Calu3 (cell line): Measurements from ENCODE around the gene SLC25A53. TPM values are rescaled to one million over a fixed set of nuclear protein-coding genes. Genes with fewer than 3 reads are reported as not detected.

Experiments used
- BruUV-seq: library from RNA; stranded (reverse); fragments of 400-500 nt; replicated peaks from 2 replicates; lab custom pipeline; 2021; lab: Mats Ljungman, UMichigan
- CTCF ChIA-PET: fragments of 300-600 bp; sonication (Branson Sonifier 250); formaldehyde crosslinking; loops from one replicate; lab custom pipeline; 2022; ENCODE audit warnings: antibody characterized with exemption; lab: Charles Lee
- DNase-seq: peaks from one replicate; pipeline ENCODE4 v3.0.0; 2022
- H3K27ac Mint-ChIP-seq: one replicate; pipeline ENCODE4 v1.8.0; 2022; ENCODE audit warnings: mixed read lengths; ENCODE audit not compliant: unreplicated experiment
- H3K27me3 Mint-ChIP-seq: one replicate; pipeline ENCODE4 v1.8.0; 2022; ENCODE audit warnings: mixed read lengths; ENCODE audit not compliant: unreplicated experiment
- H3K36me3 Mint-ChIP-seq: one replicate; pipeline ENCODE4 v1.8.0; 2022; ENCODE audit warnings: mild to moderate bottlenecking, moderate library complexity, mixed read lengths; ENCODE audit not compliant: insufficient read depth, unreplicated experiment
- H3K4me1 Mint-ChIP-seq: one replicate; pipeline ENCODE4 v1.8.0; 2022; ENCODE audit warnings: mild to moderate bottlenecking, low read depth, mixed read lengths; ENCODE audit not compliant: unreplicated experiment
- H3K4me3 Mint-ChIP-seq: one replicate; pipeline ENCODE4 v1.8.0; 2022; ENCODE audit warnings: mild to moderate bottlenecking, low read depth, moderate library complexity, mixed read lengths; ENCODE audit not compliant: unreplicated experiment
- H3K9me3 Mint-ChIP-seq: one replicate; pipeline ENCODE4 v1.8.0; 2022; ENCODE audit warnings: low read depth, mixed read lengths; ENCODE audit not compliant: unreplicated experiment
- CTCF ChIP-seq: fragments of 200-600 bp; IDR thresholded peaks from one replicate; pipeline ENCODE4 v1.8.0; 2022; ENCODE audit warnings: antibody characterized with exemption; ENCODE audit not compliant: unreplicated experiment
- intact Hi-C: fragments of 100-400 bp; cut with micrococcal nuclease; formaldehyde crosslinking; loops from one replicate; pipeline ENCODE4 v1.10.0; 2022; ENCODE audit not compliant: unreplicated experiment
- total RNA-seq: library from RNA; stranded (reverse); gene quantifications from 2 replicates; pipeline ENCODE4 v1.2.3, GENCODE V29; 2022

The SLC25A53 gene
- total RNA-seq, 1 experiment from 2014 or later = 6.9 TPM

GRCh38 chrX:104098151-104098808 lies 58.5 kb downstream of the SLC25A53 start:
- Mint-ChIP-seq H3K9me3 (no peaks in the 10 kb centered on the region), H3K4me3 (no peak overlapping the region), H3K36me3 (no peaks in the 10 kb centered on the region), H3K27ac (no peak overlapping the region), H3K4me1 (no peaks in the 10 kb centered on the region), H3K27me3 (peaks cover 64% of the 10 kb centered on the region)
- intact Hi-C loops = loop anchor here (1.0 to 2.0 kb wide), 2 partner anchors 15 to 38 kb away; partner anchors contain the start of gene ZCCHC18
- DNase-seq = peak; percentile 52
- CTCF ChIA-PET = no interaction called here
- TF ChIP-seq CTCF = peak; percentile 43
- no TSS peak for BruUV-seq

- no peaks in the 10 kb centered on the region for H3K9me3 Mint-ChIP-seq
- TF ChIP-seq CTCF = no peak
- CTCF ChIA-PET = no interaction called here
- no peaks in the 10 kb centered on the region for H3K36me3 Mint-ChIP-seq
- peaks cover 13% of the 10 kb centered on the region for H3K27me3 Mint-ChIP-seq
- intact Hi-C loops = no loop called here
- no peaks in the 10 kb centered on the region for H3K4me1 Mint-ChIP-seq
- no peak overlapping the region for H3K4me3 Mint-ChIP-seq
- DNase-seq = no peak
- BruUV-seq = no TSS peak
- H3K27ac Mint-ChIP-seq = no peak overlapping the region
These were observed 70.9 kb downstream of the SLC25A53 start for GRCh38 chrX:104085919-104086318.

GRCh38 chrX:104085477-104085876 lies 71.3 kb downstream of the SLC25A53 start:
- H3K9me3 Mint-ChIP-seq = no peaks in the 10 kb centered on the region

DNA sequence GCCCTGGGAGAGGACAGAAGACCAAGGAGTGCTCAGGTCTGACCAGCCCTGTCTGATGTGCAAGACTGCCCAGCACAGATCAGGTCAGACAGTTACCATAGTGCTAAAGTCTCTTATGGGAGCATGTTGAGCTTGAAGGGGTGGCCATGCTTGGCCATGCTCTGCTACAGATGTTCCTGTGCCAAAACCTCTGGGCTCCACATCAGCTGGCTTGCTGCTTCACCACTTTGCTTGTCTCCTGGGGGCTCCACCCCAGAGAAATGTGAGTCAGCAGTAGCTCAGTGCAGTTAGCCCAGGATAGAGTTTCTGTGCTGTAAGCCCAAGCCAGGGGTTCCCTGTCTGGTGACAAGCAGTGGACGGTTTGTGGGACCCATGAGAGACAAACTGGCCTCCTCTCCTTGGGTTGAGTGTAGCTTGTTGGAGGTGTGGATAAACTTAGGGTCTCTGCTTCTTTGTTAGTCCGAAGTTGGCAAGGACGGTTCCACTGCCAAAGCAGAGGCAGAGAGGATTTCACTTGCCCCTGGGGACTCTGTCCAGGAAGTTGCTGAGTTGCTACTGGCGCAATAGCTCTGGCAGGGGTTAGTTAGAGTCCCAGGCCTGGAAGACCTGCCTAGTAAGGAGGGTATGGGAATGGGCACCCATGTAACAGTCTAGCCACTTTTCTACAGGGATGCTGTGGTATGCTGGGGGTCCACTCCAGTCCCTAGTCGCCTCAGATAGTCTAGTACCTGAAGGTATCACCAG lies 72.1 kb downstream of the SLC25A53 start:
- Mint-ChIP-seq H3K27me3 (peaks cover 13% of the 10 kb centered on the region), H3K4me1 (no peaks in the 10 kb centered on the region), H3K36me3 (no peaks in the 10 kb centered on the region), H3K4me3 (no peak overlapping the region), H3K9me3 (no peaks in the 10 kb centered on the region), H3K27ac (no peak overlapping the region)
- DNase-seq = no peak
- CTCF ChIA-PET = interaction anchor here (0.6 kb wide), 1 partner anchor 1317 kb away, joined by 4 read pairs; no protein-coding TSS in a partner anchor
- intact Hi-C loops = no loop called here
- no peak for TF ChIP-seq CTCF
- no TSS peak for BruUV-seq

More at GRCh38 chrX:104085477-104085876, 71.3 kb downstream of the SLC25A53 start:
- H3K4me1 Mint-ChIP-seq = no peaks in the 10 kb centered on the region
- no peak for TF ChIP-seq CTCF
- H3K4me3 Mint-ChIP-seq = no peak overlapping the region
- intact Hi-C loops = no loop called here
- CTCF ChIA-PET = no interaction called here
- no peak overlapping the region for H3K27ac Mint-ChIP-seq
- BruUV-seq = no TSS peak
- no peak for DNase-seq
- peaks cover 13% of the 10 kb centered on the region for H3K27me3 Mint-ChIP-seq
- no peaks in the 10 kb centered on the region for H3K36me3 Mint-ChIP-seq
